ENCODE measurements around the gene C20orf96. TPM values are rescaled to one million over a fixed set of nuclear protein-coding genes. Genes with fewer than 3 reads are reported as not detected.
"Not testable (repeated sequence)": the region's sequence is repeated elsewhere in the genome, so short reads cannot be mapped to it uniquely, and the experiment has no call there.

C20orf96 gene
- total RNA-seq, 1 donor from 2014 or later, result 9.5 TPM

GRCh38 chr20:237489-237888, 53.1 kb downstream of the C20orf96 start:
- Mint-ChIP-seq H3K9me3 (no peaks in the 10 kb centered on the region), H3K36me3 (ENCODE audit: low read depth) (no peaks in the 10 kb centered on the region), H3K27me3 (ENCODE audit: low read depth) (peaks cover 8% of the 10 kb centered on the region), H3K4me1 (ENCODE audit: low read depth) (peaks cover 13% of the 10 kb centered on the region), H3K4me3 (ENCODE audit: low read depth) (peak overlapping the region; percentile 66), H3K27ac (peak overlapping the region; percentile 83)
- no peak for DNase-seq (ENCODE audit: low spot score)
- intact Hi-C loops (cut with micrococcal nuclease), result loop anchor here (1.0 to 2.0 kb wide), 2 partner anchors 29 to 196 kb away; no protein-coding TSS in a partner anchor

- H3K27ac Mint-ChIP-seq, result no peak overlapping the region
- peaks cover 1% of the 10 kb centered on the region for H3K27me3 Mint-ChIP-seq (ENCODE audit: low read depth)
- H3K4me1 Mint-ChIP-seq (ENCODE audit: low read depth), result peaks cover 13% of the 10 kb centered on the region
- H3K36me3 Mint-ChIP-seq (ENCODE audit: low read depth), result no peaks in the 10 kb centered on the region
- H3K4me3 Mint-ChIP-seq (ENCODE audit: low read depth), result no peak overlapping the region
- no peak for DNase-seq (ENCODE audit: low spot score)
- intact Hi-C loops (cut with micrococcal nuclease), result loop anchor here (2.0 kb wide), 1 partner anchor 31 kb away; no protein-coding TSS in a partner anchor
- H3K9me3 Mint-ChIP-seq, result no peaks in the 10 kb centered on the region
Measured at GRCh38 chr20:235891-236290, 54.7 kb downstream of the C20orf96 start.

GRCh38 chr20:227439-228105, 63.0 kb downstream of the C20orf96 start:
- H3K27ac Mint-ChIP-seq, result no peak overlapping the region
- no peaks in the 10 kb centered on the region for H3K36me3 Mint-ChIP-seq (ENCODE audit: low read depth)
- H3K27me3 Mint-ChIP-seq (ENCODE audit: low read depth), result peaks cover 20% of the 10 kb centered on the region
- no peak overlapping the region for H3K4me3 Mint-ChIP-seq (ENCODE audit: low read depth)
- H3K9me3 Mint-ChIP-seq, result peaks cover 4% of the 10 kb centered on the region
- intact Hi-C loops (cut with micrococcal nuclease), result no loop called here
- DNase-seq (ENCODE audit: low spot score), result no peak
- peaks cover 8% of the 10 kb centered on the region for H3K4me1 Mint-ChIP-seq (ENCODE audit: low read depth)

- no peak within 1 kb of the TSS for H3K4me3 Mint-ChIP-seq (ENCODE audit: low read depth)
- DNase-seq (ENCODE audit: low spot score), result no peak
- H3K4me1 Mint-ChIP-seq (ENCODE audit: low read depth), result peaks cover 8% of the 10 kb centered on the region
- H3K36me3 Mint-ChIP-seq (ENCODE audit: low read depth), result no peaks in the 10 kb centered on the region
- peaks cover 4% of the 10 kb centered on the region for H3K9me3 Mint-ChIP-seq
- no peak within 1 kb of the TSS for H3K27ac Mint-ChIP-seq
- H3K27me3 Mint-ChIP-seq (ENCODE audit: low read depth), result peaks cover 24% of the 10 kb centered on the region
- intact Hi-C loops (cut with micrococcal nuclease), result no loop called here
Measured at GRCh38 chr20:226958-227357, 63.6 kb downstream of the C20orf96 start, which contains the start of gene DEFB129. Gene DEFB129, plus strand, starts transcription at chr20:227258. Its CDS starts 31 bp downstream, at chr20:227289.

GRCh38 chr20:225879-226278, 64.7 kb downstream of the C20orf96 start:
- H3K9me3 Mint-ChIP-seq; intact Hi-C loops (cut with micrococcal nuclease); H3K36me3 Mint-ChIP-seq (ENCODE audit: low read depth); H3K4me3 Mint-ChIP-seq (ENCODE audit: low read depth); H3K27ac Mint-ChIP-seq; DNase-seq (ENCODE audit: low spot score); H3K4me1 Mint-ChIP-seq (ENCODE audit: low read depth): not testable (repeated sequence)
- peaks cover 30% of the 10 kb centered on the region for H3K27me3 Mint-ChIP-seq (ENCODE audit: low read depth)

- H3K4me1 Mint-ChIP-seq (ENCODE audit: low read depth), result peaks cover under 1% of the 10 kb centered on the region
- no peaks in the 10 kb centered on the region for H3K36me3 Mint-ChIP-seq (ENCODE audit: low read depth)
- H3K9me3 Mint-ChIP-seq, result peaks cover 4% of the 10 kb centered on the region
- intact Hi-C loops (cut with micrococcal nuclease), result no loop called here
- H3K27ac Mint-ChIP-seq, result no peak overlapping the region
- no peak overlapping the region for H3K4me3 Mint-ChIP-seq (ENCODE audit: low read depth)
- DNase-seq (ENCODE audit: low spot score), result no peak
- peaks cover 55% of the 10 kb centered on the region for H3K27me3 Mint-ChIP-seq (ENCODE audit: low read depth)
Measured at GRCh38 chr20:221258-221830, 69.2 kb downstream of the C20orf96 start.

Other genes with a start within 250 kb of the C20orf96 start
- not detected in 2 replicates for gene DEFB125, start 203.1 kb downstream of the C20orf96 start, total RNA-seq
- gene DEFB126, start 148.2 kb downstream of the C20orf96 start, total RNA-seq, result not detected in 2 replicates
- gene DEFB127, start 133.3 kb downstream of the C20orf96 start, total RNA-seq, result not detected in 2 replicates
- gene DEFB128, start 101.0 kb downstream of the C20orf96 start, total RNA-seq, result not detected in 2 replicates
- gene DEFB129, start 63.5 kb downstream of the C20orf96 start, total RNA-seq, result not detected in 2 replicates
- gene DEFB132, start 33.0 kb downstream of the C20orf96 start, total RNA-seq, result not detected in 2 replicates
- gene ZCCHC3, start 6.8 kb upstream of the C20orf96 start, total RNA-seq, result 26.9 and 27.6 TPM in 2 replicates
- 14.4 and 15.0 TPM in 2 replicates for gene SOX12, start 34.8 kb upstream of the C20orf96 start, total RNA-seq
- 5.9 and 7.1 TPM in 2 replicates for gene NRSN2, start 56.4 kb upstream of the C20orf96 start, total RNA-seq
- 31.6 and 32.2 TPM in 2 replicates for gene TRIB3, start 90.0 kb upstream of the C20orf96 start, total RNA-seq
- gene RBCK1, start 117.5 kb upstream of the C20orf96 start, total RNA-seq, result 112 and 118 TPM in 2 replicates
- gene TBC1D20, start 171.8 kb upstream of the C20orf96 start, total RNA-seq, result 30.1 and 31.5 TPM in 2 replicates